Fibroblast of pulmonary artery (primary cell): ENCODE results near the gene CSK.

Experiments
- DNase-seq: peaks from one replicate; pipeline ENCODE4 v3.0.0-alpha.2; 2010; ENCODE audit warnings: low read depth
- H3K4me3 ChIP-seq: replicated peaks from 2 replicates; pipeline ENCODE4 v1.5.1; 2011; ENCODE audit warnings: low read depth, mild to moderate bottlenecking, control low read depth, low read length, moderate library complexity
- CTCF ChIP-seq: IDR thresholded peaks from 2 replicates; pipeline ENCODE4 v1.5.1; 2011; ENCODE audit warnings: mild to moderate bottlenecking, control low read depth, low read length, inconsistent platforms; ENCODE audit errors: missing control alignments

Gene CSK

GRCh38 chr15:74777769-74778598 lies 3.9 kb upstream of the CSK start:
- no peak for TF ChIP-seq CTCF
- no peak for DNase-seq
- H3K4me3 ChIP-seq: no peak overlapping the region

GRCh38 chr15:74778599-74778970 lies 3.3 kb upstream of the CSK start:
- no peak for DNase-seq

DNA sequence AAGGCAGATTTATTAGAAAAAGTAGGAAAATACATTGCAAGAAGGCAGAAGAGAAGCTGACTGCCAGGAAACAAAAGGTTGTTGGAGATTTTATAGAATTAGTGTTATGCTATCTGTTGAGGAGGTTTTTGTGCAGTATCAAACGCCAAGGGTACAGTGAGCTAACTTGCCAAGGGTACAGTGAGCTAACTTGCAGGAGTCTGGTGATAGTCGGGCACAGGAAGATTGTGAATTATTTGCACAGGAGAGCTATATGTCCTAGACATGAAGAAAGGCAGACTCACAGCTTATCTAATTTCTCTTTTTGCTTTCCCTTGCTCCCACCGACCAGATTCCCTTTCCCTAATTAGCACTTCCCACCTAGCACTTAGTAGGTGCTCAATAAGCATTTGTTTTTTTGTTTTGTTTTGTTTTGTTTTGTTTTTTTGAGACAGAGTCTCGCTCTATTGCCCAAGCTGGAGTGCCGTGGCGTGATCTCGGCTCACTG lies 2.7 kb upstream of the CSK start:
- no peak for TF ChIP-seq CTCF
- DNase-seq: no peak
- no peak overlapping the region for H3K4me3 ChIP-seq

More at GRCh38 chr15:74778599-74778970, 3.3 kb upstream of the CSK start:
- no peak for TF ChIP-seq CTCF
- no peak overlapping the region for H3K4me3 ChIP-seq

DNA sequence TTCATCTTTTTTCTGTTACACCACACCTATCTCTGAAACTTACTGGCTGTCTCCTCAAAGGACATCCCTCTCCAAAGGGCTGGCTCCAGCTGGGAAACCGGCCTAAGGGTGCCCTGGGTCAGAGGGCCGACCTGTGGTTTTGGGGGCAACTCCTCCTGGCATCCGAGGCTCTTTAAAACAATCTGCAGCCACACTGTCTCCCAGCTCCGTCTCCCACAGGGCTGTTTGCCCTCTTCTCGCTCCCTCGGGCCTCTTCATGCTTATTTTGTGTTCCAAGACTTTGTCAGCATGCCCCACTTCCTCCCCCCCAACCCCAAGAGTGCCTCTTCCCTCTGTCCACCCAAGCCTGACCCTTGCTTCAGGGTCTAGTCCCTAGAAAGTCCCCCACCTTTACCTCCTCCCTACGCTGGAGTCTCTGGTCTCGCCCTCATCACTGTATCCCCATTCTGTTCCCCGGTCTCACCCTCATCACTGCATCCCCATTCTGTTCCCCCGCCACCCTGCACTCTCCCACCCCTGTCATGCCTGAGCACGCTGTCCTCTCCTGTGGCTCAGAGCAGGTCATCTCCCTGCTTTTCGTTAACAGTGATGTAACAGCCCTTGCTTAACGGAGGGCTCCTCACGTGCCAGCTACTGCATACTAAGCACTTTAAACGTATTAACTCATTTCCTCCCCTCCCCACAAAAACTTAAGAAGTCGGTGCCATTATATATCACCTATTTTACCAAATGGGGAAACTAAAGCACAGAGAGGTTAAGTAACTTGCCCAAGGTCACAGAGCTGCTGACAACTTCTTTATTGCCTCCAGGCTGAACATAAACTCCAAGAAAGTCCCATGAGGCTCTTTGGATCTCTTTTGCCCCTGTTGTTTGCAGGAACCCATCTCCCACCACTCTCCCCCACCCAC lies 1.1 kb upstream of the CSK start:
- TF ChIP-seq CTCF: no peak
- H3K4me3 ChIP-seq: no peak overlapping the region
- DNase-seq: peak; percentile 34

GRCh38 chr15:74782259-74783071 lies 585 bp downstream of the CSK start:
- TF ChIP-seq CTCF: no peak
- no peak for DNase-seq
- H3K4me3 ChIP-seq: peak overlapping the region; percentile 79

DNA sequence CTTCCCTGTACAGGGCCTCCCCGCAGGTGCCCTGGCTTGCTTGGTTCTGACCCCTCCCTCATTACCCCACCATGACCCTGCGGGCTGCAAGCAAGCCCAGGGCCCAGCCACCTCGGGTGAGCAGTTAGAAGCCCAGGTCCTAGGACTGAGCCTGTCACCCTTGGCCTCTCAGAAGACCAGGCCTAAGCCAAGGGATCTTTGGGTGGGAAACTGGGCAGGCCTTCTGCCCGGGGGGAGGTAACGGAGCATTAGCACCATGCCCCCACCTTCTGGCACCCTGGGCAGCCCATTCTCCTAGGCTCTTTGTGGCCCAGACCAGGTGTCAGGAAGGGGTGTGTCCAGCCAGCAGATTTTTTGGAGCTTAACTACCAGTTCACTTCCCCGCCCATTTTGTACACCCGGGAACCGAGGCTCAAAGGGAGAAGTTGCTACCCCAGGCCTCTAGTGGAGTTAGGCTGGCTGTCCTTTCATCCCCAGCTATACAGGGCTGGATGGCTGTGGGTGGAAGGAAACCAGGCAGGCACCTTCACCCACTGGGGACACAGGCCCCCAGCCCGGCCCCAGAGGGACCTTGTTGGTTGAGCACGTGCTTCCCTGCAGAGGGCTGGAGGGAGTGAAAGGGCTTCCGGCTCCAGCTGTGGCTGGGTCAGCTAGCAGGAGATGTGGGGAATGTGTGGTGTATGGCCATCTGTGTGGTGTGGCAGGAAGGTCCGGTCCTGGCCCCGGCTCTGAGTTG lies 1.4 kb downstream of the CSK start:
- peak; percentile 33 for DNase-seq
- no peak for TF ChIP-seq CTCF
- peak overlapping the region; percentile 79 for H3K4me3 ChIP-seq
